DMS 273 (cell line): ENCODE measurements around the gene CACNA1B.
"Not testable (repeated sequence)": the region's sequence is repeated elsewhere in the genome, so short reads cannot be mapped to it uniquely, and the experiment has no call there.

Experiments
- DNase-seq: peaks from one replicate; lab custom pipeline; 2025; ENCODE audit not compliant: unreplicated experiment; lab: John Stamatoyannopoulos, UW

Gene CACNA1B

GRCh38 chr9:138112090-138112748 lies 234.6 kb downstream of the CACNA1B start:
- no peak for DNase-seq

- DNase-seq = no peak
These were observed 235.4 kb downstream of the CACNA1B start for GRCh38 chr9:138112791-138113600.

GRCh38 chr9:138113701-138114325 lies 236.2 kb downstream of the CACNA1B start:
- DNase-seq = peak; percentile 17

GRCh38 chr9:138114501-138115245 lies 237.1 kb downstream of the CACNA1B start:
- DNase-seq = no peak

- DNase-seq = no peak
These were observed 237.9 kb downstream of the CACNA1B start for GRCh38 chr9:138115506-138115905.

GRCh38 chr9:138116521-138116920 lies 238.9 kb downstream of the CACNA1B start:
- DNase-seq = no peak

- no peak for DNase-seq
These were observed 239.6 kb downstream of the CACNA1B start for GRCh38 chr9:138117101-138117750.

GRCh38 chr9:138117836-138118235 lies 240.3 kb downstream of the CACNA1B start:
- no peak for DNase-seq

- DNase-seq = no peak
These were observed 241.1 kb downstream of the CACNA1B start for GRCh38 chr9:138118601-138119071.

GRCh38 chr9:138119202-138120027 lies 241.8 kb downstream of the CACNA1B start:
- DNase-seq = no peak

- no peak for DNase-seq
These were observed 242.5 kb downstream of the CACNA1B start for GRCh38 chr9:138120072-138120471.

- no peak for DNase-seq
These were observed 243.2 kb downstream of the CACNA1B start for GRCh38 chr9:138120511-138121437.

- no peak for DNase-seq
These were observed 244.0 kb downstream of the CACNA1B start for GRCh38 chr9:138121438-138122050.

- DNase-seq = no peak
These were observed 244.6 kb downstream of the CACNA1B start for GRCh38 chr9:138122201-138122600.

GRCh38 chr9:138122676-138123075 lies 245.1 kb downstream of the CACNA1B start:
- DNase-seq = no peak

GRCh38 chr9:138123086-138123485 lies 245.5 kb downstream of the CACNA1B start:
- no peak for DNase-seq

- not testable (repeated sequence) for DNase-seq
These were observed 248.7 kb downstream of the CACNA1B start for GRCh38 chr9:138126090-138126857.
